Measurements from ENCODE around the gene PCGF3. TPM values are rescaled to one million over a fixed set of nuclear protein-coding genes. Genes with fewer than 3 reads are reported as not detected.
"Not testable (repeated sequence)": the region's sequence is repeated elsewhere in the genome, so short reads cannot be mapped to it uniquely, and the experiment has no call there.

PCGF3 gene
- polyA plus RNA-seq, 10 donors = 39.9 to 81.1 (median 52.4) TPM

DNA sequence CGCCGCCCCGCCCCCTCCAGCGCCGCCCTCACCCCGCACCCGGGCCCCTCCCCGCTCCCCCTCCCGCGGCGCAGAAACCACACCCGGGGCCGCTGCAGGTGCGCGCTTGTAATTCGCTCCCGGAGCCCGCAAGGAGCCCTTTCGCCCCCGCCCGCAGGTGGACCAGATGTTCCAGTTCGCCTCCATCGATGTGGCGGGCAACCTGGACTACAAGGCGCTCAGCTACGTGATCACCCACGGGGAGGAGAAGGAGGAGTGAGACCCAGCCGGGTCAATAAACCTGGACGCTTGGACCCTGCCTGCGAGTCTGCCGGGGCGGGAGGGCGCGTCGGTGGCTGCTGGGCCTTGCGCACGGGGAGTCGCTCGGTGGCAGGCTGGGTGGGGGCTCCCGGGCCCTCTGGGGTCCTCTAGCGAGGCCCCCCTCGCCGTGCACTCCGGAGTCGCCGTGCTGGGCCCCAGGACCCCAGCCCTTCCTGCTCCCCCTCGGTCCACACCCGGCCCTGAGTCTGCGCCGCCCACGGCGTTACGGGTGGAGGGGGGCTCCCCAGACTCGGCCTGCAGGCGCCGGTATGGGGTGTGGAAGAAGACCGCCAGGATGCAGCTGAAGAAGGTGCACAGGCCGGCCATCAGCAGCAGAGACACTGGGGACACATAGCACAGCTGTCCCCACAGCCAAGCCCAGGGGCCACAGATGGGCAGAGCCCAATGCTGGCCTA, 23.7 kb upstream of the PCGF3 start:
- peak in 1 of 3 donors; percentile 44 for DNase-seq

DNA sequence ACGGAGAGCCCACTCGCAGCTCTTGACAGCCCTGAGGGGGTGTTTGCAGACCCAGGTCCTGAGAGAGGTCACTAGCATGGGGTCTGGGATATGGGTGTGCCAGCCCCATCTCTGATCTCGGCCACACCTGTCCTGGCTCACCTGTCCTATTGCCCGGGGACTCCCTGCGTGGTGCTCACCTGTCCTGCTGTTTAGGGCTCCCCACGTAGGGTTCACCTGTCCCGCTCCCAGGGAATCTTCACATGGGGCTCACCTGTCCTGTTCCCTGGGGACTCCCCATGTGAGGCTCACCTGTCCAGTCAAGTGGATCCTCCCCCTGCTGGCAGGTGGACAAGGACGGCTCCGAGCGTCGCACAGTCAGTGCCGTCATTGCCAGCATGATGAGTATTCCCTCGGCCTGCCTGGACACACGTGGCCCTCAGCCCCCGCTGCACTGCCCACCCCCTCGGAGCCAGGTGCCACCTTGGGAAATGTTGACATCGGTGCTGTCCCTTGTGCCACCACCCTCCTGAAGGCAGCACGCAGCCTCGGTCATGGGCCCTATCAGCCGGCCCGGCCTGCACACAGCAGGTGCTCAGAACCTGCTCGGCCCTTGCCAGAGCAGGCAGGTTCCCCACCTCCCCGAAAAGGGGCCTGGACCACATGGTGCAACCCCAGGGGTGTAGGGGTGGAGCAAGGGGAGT, 23.0 kb upstream of the PCGF3 start:
- DNase-seq = no peak

- no peak for DNase-seq
These were observed 22.3 kb upstream of the PCGF3 start for GRCh38 chr4:683247-683897.

GRCh38 chr4:683982-684622, 21.5 kb upstream of the PCGF3 start:
- peak in 2 of 3 donors; percentile 79 to 85 for DNase-seq

- DNase-seq = peak in 1 of 3 donors; percentile 34
These were observed 20.9 kb upstream of the PCGF3 start for GRCh38 chr4:684623-685327.

- no peak for DNase-seq
These were observed 19.8 kb upstream of the PCGF3 start for GRCh38 chr4:685679-686412.

GRCh38 chr4:686413-687040, 19.1 kb upstream of the PCGF3 start:
- DNase-seq = no peak

GRCh38 chr4:687048-687970, 18.3 kb upstream of the PCGF3 start:
- peak in 1 of 3 donors; percentile 55 for DNase-seq

DNA sequence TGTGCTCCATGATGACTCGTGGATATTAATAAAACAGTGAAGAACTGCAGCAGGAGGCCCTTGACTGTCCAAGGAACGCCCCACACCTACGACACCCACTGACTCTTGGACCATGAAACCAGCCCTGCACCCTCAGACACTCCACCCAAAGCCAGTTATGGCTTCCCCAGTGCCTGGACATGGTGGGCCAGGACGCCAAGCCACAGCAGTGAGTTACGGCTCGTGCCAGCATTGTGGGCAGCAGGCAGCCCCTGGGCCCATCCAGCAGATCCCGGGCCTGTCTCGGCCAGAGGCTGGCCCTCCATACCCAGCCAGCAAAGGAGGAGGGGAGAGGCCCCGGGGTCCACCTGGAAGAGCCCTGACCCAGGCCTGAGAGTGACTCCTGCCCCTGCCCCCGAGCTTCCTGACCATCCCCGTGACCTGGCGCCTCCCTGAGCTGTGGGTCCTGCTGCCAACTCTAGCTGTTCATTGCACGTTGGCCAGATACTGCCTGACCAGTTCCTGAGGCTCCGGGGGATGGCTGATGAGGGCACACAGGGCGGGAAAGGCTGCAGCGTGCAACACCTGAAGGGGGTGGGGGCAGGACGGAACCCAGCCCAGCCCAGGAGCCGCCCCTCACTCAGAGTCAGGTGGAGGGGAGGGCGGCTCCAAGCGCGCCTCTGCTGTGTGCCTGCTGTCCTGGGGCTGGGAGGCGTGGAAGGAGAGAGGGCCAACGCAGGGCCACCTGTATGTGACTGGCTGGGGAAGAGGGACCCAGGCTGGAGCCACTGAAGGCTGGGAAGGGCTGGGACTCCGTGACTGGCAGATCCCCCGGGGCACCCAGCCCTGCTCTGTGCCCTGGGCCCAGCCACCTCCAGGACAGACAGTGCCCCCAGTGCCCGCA, 17.4 kb upstream of the PCGF3 start:
- no peak for DNase-seq

DNA sequence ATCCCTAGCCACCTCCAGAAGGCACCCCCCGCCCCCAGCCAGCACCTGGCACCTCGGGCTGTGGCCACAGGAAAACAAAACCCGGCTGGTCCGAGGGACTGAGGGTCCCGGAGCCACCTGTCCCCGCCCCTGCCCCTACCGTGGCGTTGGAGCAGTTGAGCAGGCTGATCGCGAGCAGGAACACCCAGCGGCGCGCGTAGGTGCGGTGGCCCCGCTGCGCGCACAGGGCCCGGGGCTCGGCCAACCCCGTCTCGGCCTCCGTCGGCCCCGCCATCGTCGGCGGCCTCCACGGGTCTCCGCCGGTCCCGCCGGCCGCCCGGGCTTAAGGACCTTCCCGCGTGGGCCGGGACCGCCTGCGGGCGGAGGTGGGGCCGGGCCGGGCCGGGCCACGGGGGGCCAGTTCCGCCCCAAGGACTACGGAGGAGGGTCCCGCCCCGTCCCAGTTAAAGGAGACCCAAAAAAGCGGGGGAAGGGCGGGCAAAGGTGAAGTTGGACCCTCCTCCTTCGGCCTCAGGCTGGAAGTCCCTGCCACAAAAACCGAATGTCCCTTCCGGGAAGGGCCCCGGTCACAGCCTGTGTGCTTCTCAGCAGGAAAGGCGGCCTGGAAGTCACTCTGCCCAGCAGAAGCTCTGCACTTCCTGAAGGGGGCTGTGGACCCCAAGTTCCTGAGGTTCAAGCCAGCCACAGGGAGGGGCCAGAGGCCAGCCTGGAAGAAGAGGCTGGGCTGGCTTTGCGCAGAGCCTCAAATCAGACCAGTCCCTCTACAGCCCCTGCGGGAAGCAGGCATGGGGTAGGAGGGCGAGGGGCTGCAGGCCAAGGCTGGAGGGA, 16.6 kb upstream of the PCGF3 start, which contains the start of gene SLC49A3:
Gene SLC49A3, minus strand, starts transcription at position 298 of the 828 bp plus-strand sequence. Its CDS starts 24 bp downstream, at position 274.
- DNase-seq = peak in 1 of 3 donors; percentile 67

DNA sequence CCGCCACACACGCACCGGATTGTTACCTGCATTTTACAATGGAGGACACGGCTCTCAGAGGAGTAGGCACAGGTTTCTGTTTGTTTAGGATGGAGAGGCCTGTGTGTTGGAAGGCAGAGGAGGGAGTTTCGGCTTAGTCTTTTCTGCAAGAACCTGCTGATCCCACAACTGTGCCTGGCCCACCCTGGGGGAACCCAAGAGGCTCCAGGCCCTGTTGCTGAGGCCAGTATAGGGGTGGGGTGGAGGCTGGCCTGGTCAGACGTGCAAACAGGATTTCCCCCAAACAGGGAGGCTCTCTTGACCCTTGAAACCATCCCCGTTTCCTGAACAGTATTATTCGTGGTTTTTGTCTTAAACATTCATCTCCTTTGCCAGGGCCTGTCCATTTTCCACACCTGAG, 15.9 kb upstream of the PCGF3 start:
- DNase-seq = no peak

- no peak for DNase-seq
These were observed 12.7 kb upstream of the PCGF3 start for GRCh38 chr4:692771-693554.

DNA sequence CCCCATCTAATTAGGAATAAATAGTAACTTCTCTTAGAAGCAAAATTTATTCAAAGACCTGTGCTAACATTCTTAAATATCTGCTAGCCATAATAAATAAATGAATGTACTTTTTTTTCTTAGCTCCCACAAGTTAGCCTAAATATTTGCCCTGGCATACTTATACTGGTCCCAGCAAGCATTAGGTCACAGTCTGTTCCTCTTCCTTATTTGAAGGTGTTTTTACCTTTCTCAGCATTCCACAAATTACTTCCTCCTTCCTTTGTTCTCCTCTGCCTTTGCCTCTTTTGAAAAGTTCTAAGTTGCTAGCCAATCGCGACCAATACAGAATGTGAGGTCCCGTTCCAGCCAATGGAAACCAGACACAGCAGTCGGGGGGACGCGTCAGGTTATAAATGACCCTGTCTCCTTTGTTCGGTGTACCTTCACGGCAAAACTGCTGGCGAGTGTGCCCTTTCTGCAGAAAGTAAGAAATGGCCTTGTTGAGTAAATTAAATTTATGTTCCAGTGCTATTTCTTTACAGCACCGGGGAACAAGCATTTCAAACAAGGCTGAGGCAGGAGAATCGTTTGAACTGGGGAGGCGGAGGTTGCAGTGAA, 11.2 kb upstream of the PCGF3 start:
- not testable (repeated sequence) for DNase-seq

DNA sequence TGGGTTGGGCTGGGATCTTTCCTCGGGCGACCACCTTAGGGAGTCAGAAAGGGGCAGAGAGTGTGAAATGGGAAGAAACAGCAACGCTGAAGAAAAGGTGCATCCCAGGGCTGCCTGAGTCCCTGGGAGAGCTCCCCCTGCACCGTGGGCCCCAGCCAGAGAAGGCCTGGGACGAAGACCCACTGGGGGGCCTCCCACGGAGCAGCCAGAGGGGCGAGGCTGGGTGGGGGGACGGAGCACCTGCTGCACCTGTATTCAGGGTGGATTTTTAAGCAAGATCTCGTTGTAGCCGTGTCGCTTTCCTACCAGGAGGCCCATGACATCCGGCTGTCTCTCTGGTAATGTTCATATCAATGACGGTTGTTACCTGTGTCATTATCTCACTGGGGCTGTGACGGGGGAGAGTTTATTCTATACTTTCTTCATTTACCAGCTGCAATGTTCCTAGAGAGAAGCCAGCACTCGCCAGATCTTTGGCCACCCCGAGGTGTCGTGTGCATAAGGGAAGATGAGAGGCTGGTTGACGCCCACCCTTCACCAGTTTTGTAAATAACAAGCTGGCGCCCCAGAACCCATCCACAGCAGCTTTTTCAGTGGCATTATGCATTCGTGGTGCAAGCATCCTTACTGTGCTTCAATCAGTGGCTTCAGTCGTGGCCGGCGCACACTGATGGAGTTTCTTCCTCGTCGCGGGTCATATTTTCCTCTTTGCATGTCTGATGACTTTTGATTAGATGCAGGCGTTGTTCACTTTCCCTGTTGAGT, 5.6 kb upstream of the PCGF3 start:
- DNase-seq = no peak

Data from muscle of back (tissue), 11 donors.